PC-3 (cell line): ENCODE results near the gene DLG2.

Experiments
- EZH2 ChIP-seq: fragments of 300-600 bp; sonication (generic); IDR thresholded peaks from one replicate; pipeline ENCODE4 v1.6.1; 2017; ENCODE audit warnings: antibody characterized with exemption, mild to moderate bottlenecking, low read length; ENCODE audit not compliant: unreplicated experiment
- TF ChIP-seq, protein P1 (sequence below): fragments of 300-600 bp; sonication (generic); conservative IDR thresholded peaks from 2 replicates; pipeline ENCODE4 v1.5.1; 2017; ENCODE audit warnings: antibody characterized with exemption, low read depth, mild to moderate bottlenecking, low read length

DNA sequence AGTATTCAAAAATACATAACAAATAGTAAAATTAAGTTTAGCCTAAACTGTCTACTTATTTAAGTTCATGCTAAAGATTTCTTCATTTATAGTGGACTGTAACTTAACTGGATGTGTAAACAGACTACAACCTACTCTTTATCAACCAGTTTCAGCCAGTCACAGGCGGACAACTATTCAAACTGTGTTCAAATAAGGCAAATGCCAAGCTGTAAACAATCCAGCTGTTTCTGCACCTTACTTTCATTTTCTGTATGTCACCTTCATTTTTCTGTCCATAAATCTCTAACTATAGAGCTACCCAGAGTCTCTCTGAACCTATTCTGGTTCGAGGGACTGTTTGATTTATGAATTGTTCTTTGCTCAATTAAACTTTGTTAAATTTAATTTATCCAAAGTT, 992.8 kb downstream of the DLG2 start:
- TF ChIP-seq, protein P1, sequence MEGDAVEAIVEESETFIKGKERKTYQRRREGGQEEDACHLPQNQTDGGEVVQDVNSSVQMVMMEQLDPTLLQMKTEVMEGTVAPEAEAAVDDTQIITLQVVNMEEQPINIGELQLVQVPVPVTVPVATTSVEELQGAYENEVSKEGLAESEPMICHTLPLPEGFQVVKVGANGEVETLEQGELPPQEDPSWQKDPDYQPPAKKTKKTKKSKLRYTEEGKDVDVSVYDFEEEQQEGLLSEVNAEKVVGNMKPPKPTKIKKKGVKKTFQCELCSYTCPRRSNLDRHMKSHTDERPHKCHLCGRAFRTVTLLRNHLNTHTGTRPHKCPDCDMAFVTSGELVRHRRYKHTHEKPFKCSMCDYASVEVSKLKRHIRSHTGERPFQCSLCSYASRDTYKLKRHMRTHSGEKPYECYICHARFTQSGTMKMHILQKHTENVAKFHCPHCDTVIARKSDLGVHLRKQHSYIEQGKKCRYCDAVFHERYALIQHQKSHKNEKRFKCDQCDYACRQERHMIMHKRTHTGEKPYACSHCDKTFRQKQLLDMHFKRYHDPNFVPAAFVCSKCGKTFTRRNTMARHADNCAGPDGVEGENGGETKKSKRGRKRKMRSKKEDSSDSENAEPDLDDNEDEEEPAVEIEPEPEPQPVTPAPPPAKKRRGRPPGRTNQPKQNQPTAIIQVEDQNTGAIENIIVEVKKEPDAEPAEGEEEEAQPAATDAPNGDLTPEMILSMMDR: no peak
- no peak for TF ChIP-seq EZH2
